K562 (cell line): ENCODE results near the gene EFCAB5. TPM values are rescaled to one million over a fixed set of nuclear protein-coding genes. Genes with fewer than 3 reads are reported as not detected.

Source experiments
- ARNT ChIP-seq, 2 experiments: fragments of 450-650 bp; IDR thresholded peaks; 2 replicates each; pipeline ENCODE4 v1.6.1; 2016; ENCODE audit warnings: mild to moderate bottlenecking in 1 of 2
- EGR1 ChIP-seq: fragments of 450-650 bp; conservative IDR thresholded peaks from 2 replicates; pipeline ENCODE4 v1.6.1; 2017; ENCODE audit warnings: mild to moderate bottlenecking
- ETV1 ChIP-seq: fragments of 450-650 bp; conservative IDR thresholded peaks from 2 replicates; pipeline ENCODE4 v1.6.1; 2016; ENCODE audit warnings: missing genetic modification characterization, control low read depth, low read depth, missing compliant biosample characterization
- HMG20A ChIP-seq: fragments of 450-650 bp; formaldehyde crosslinking; conservative IDR thresholded peaks from 2 replicates; pipeline ENCODE4 v1.4.0; 2020; ENCODE audit warnings: mild to moderate bottlenecking, mixed read lengths
- ZNF551 ChIP-seq: fragments of 250-450 bp; sonication (Bioruptor Pico); IDR thresholded peaks from 2 replicates; pipeline ENCODE4 v1.5.0; 2021; ENCODE audit warnings: mild to moderate bottlenecking, moderate library complexity
- ZNF785 ChIP-seq: fragments of 250-450 bp; sonication (Bioruptor Pico); IDR thresholded peaks from 2 replicates; pipeline ENCODE4 v1.4.0; 2020; ENCODE audit warnings: mild to moderate bottlenecking
- polyA plus RNA-seq, 8 experiments: library from polyadenylated mRNA; depleted of rRNA in 4 of 8; stranded (reverse) in 5 of 8; unstranded in 3 of 8; fragments of >200 nt; fragmentation: Nextera tagmentation in 2 of 8; fragmentation: Illumina TruSeq in 1 of 8; extraction: Ambion mirVana in 2 of 8; extraction: Trizol in 1 of 8; gene quantifications; 2 replicates each; pipeline versions ENCODE4 v1.2.1 to v1.2.3, GENCODE V29; 2011 to 2014; ENCODE audit warnings: inconsistent platforms in 1 of 8, missing spikeins in 1 of 8
- total RNA-seq, 7 experiments: library from RNA; depleted of rRNA in 6 of 7; stranded (reverse); fragments of >200 nt in 6 of 7; fragmentation: Illumina TruSeq in 2 of 7; extraction: Trizol in 2 of 7; gene quantifications; 2 replicates each; pipeline versions ENCODE4 v1.2.1 to v1.2.3, GENCODE V29; 2011 to 2021; ENCODE audit warnings: low replicate concordance in 1 of 7
- TF ChIP-seq, protein P1 (sequence below): fragments of 450-650 bp; IDR thresholded peaks from 2 replicates; pipeline ENCODE4 v1.6.1; 2016; ENCODE audit warnings: mild to moderate bottlenecking, moderate library complexity
- TF ChIP-seq, protein P2 (sequence below): sonication (generic); formaldehyde crosslinking; IDR thresholded peaks from 2 replicates; pipeline ENCODE4 v1.8.0; 2023; ENCODE audit warnings: mild to moderate bottlenecking, missing genetic modification reagents
- TF ChIP-seq, protein P3 (sequence below), 2 experiments: fragments of 450-650 bp; conservative IDR thresholded peaks; 2 replicates each; pipeline ENCODE4 v1.6.1; 2017; ENCODE audit warnings: mild to moderate bottlenecking in 2 of 2, moderate library complexity in 2 of 2

Gene EFCAB5
- total and polyA plus RNA-seq, 9 of the 15 experiments (the other 6 are each of a cell fraction or from before 2014, with no cell fraction given): 0.06 to 0.11 TPM; not detected in 7

DNA sequence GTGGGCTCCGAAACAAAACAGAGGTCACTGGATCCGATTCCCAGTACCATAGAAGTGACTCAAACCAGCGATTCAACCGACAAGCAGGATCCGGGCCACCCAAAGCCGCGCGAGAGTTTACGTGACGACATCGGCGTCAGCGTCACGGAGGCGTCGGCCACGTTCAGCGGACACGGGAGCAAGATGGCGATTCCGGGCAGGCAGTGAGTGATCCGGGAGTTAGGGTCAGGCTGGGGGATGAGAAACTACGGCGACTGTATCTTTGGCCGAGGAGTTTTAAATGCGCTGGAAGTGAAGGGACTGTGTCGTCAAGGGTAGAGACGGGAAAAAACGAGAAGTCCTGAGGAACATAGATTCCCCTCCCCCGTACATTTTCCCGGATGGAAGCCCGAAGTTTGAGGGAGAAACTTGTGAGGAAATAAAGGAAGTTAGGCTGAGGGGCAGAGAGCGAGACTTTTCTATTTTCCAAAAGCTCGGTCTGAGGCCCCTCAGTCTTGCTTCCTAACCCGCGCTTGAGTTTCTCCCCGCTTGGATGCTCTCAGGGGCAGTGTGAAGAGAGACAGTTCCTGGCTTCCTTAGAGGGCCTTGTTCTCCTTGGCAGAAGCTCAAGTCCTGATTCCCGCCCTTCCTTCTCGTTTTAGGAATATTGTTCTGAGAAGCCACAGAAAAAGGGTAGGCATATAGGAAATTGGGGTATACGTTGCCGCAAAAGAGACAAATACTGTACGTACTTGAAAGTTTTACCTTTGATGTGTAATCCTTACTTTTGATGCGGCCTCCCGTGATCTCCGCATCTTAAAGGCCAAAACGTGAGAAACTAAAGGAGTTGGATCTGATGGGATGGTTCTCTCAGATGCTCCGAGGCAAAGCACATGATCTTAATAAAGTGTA is 175.5 kb downstream of the EFCAB5 start, which contains the start of gene NSRP1 (continued):
- TF ChIP-seq, protein P1, sequence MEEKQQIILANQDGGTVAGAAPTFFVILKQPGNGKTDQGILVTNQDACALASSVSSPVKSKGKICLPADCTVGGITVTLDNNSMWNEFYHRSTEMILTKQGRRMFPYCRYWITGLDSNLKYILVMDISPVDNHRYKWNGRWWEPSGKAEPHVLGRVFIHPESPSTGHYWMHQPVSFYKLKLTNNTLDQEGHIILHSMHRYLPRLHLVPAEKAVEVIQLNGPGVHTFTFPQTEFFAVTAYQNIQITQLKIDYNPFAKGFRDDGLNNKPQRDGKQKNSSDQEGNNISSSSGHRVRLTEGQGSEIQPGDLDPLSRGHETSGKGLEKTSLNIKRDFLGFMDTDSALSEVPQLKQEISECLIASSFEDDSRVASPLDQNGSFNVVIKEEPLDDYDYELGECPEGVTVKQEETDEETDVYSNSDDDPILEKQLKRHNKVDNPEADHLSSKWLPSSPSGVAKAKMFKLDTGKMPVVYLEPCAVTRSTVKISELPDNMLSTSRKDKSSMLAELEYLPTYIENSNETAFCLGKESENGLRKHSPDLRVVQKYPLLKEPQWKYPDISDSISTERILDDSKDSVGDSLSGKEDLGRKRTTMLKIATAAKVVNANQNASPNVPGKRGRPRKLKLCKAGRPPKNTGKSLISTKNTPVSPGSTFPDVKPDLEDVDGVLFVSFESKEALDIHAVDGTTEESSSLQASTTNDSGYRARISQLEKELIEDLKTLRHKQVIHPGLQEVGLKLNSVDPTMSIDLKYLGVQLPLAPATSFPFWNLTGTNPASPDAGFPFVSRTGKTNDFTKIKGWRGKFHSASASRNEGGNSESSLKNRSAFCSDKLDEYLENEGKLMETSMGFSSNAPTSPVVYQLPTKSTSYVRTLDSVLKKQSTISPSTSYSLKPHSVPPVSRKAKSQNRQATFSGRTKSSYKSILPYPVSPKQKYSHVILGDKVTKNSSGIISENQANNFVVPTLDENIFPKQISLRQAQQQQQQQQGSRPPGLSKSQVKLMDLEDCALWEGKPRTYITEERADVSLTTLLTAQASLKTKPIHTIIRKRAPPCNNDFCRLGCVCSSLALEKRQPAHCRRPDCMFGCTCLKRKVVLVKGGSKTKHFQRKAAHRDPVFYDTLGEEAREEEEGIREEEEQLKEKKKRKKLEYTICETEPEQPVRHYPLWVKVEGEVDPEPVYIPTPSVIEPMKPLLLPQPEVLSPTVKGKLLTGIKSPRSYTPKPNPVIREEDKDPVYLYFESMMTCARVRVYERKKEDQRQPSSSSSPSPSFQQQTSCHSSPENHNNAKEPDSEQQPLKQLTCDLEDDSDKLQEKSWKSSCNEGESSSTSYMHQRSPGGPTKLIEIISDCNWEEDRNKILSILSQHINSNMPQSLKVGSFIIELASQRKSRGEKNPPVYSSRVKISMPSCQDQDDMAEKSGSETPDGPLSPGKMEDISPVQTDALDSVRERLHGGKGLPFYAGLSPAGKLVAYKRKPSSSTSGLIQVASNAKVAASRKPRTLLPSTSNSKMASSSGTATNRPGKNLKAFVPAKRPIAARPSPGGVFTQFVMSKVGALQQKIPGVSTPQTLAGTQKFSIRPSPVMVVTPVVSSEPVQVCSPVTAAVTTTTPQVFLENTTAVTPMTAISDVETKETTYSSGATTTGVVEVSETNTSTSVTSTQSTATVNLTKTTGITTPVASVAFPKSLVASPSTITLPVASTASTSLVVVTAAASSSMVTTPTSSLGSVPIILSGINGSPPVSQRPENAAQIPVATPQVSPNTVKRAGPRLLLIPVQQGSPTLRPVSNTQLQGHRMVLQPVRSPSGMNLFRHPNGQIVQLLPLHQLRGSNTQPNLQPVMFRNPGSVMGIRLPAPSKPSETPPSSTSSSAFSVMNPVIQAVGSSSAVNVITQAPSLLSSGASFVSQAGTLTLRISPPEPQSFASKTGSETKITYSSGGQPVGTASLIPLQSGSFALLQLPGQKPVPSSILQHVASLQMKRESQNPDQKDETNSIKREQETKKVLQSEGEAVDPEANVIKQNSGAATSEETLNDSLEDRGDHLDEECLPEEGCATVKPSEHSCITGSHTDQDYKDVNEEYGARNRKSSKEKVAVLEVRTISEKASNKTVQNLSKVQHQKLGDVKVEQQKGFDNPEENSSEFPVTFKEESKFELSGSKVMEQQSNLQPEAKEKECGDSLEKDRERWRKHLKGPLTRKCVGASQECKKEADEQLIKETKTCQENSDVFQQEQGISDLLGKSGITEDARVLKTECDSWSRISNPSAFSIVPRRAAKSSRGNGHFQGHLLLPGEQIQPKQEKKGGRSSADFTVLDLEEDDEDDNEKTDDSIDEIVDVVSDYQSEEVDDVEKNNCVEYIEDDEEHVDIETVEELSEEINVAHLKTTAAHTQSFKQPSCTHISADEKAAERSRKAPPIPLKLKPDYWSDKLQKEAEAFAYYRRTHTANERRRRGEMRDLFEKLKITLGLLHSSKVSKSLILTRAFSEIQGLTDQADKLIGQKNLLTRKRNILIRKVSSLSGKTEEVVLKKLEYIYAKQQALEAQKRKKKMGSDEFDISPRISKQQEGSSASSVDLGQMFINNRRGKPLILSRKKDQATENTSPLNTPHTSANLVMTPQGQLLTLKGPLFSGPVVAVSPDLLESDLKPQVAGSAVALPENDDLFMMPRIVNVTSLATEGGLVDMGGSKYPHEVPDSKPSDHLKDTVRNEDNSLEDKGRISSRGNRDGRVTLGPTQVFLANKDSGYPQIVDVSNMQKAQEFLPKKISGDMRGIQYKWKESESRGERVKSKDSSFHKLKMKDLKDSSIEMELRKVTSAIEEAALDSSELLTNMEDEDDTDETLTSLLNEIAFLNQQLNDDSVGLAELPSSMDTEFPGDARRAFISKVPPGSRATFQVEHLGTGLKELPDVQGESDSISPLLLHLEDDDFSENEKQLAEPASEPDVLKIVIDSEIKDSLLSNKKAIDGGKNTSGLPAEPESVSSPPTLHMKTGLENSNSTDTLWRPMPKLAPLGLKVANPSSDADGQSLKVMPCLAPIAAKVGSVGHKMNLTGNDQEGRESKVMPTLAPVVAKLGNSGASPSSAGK: 0 out of 2 replicates have a peak, but pooled peaks have one; percentile 22
- TF ChIP-seq ZNF551 (CRISPR knock-in tag) (no peak), ZNF785 (CRISPR knock-in tag) (no peak), HMG20A (CRISPR knock-in tag) (0 out of 2 replicates have a peak, but pooled peaks have one; percentile 21), ETV1 (peak; percentile 35; the same call in 1 of the 2 replicates), EGR1 (peak; percentile 53), ARNT (IDR thresholded peaks at IDR 0.05) (peak in 1 of 2 experiments; percentile 21; a peak in 1 of 4 replicates)
- TF ChIP-seq, protein P2, sequence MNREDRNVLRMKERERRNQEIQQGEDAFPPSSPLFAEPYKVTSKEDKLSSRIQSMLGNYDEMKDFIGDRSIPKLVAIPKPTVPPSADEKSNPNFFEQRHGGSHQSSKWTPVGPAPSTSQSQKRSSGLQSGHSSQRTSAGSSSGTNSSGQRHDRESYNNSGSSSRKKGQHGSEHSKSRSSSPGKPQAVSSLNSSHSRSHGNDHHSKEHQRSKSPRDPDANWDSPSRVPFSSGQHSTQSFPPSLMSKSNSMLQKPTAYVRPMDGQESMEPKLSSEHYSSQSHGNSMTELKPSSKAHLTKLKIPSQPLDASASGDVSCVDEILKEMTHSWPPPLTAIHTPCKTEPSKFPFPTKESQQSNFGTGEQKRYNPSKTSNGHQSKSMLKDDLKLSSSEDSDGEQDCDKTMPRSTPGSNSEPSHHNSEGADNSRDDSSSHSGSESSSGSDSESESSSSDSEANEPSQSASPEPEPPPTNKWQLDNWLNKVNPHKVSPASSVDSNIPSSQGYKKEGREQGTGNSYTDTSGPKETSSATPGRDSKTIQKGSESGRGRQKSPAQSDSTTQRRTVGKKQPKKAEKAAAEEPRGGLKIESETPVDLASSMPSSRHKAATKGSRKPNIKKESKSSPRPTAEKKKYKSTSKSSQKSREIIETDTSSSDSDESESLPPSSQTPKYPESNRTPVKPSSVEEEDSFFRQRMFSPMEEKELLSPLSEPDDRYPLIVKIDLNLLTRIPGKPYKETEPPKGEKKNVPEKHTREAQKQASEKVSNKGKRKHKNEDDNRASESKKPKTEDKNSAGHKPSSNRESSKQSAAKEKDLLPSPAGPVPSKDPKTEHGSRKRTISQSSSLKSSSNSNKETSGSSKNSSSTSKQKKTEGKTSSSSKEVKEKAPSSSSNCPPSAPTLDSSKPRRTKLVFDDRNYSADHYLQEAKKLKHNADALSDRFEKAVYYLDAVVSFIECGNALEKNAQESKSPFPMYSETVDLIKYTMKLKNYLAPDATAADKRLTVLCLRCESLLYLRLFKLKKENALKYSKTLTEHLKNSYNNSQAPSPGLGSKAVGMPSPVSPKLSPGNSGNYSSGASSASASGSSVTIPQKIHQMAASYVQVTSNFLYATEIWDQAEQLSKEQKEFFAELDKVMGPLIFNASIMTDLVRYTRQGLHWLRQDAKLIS (CRISPR knock-in tag): peak; percentile 71
- TF ChIP-seq, protein P3, sequence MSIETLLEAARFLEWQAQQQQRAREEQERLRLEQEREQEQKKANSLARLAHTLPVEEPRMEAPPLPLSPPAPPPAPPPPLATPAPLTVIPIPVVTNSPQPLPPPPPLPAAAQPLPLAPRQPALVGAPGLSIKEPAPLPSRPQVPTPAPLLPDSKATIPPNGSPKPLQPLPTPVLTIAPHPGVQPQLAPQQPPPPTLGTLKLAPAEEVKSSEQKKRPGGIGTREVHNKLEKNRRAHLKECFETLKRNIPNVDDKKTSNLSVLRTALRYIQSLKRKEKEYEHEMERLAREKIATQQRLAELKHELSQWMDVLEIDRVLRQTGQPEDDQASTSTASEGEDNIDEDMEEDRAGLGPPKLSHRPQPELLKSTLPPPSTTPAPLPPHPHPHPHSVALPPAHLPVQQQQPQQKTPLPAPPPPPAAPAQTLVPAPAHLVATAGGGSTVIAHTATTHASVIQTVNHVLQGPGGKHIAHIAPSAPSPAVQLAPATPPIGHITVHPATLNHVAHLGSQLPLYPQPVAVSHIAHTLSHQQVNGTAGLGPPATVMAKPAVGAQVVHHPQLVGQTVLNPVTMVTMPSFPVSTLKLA (conservative IDR thresholded peaks at IDR 0.05): peak; percentile 67 to 71; a peak in 3 of 4 replicates
